NCI-H1930 (cell line): ENCODE data around the gene RILPL2.
"Not testable (repeated sequence)": the region's sequence is repeated elsewhere in the genome, so short reads cannot be mapped to it uniquely, and the experiment has no call there.

ENCODE experiments used
- DNase-seq, 2 experiments: peaks; one replicate each; lab custom pipeline; 2025; lab: John Stamatoyannopoulos, UW

Gene RILPL2

GRCh38 chr12:123449856-123450255 is 13.4 kb upstream of the RILPL2 start:
- DNase-seq, result no peak

- DNase-seq, result no peak
Measured at GRCh38 chr12:123449249-123449733, 12.8 kb upstream of the RILPL2 start.

GRCh38 chr12:123446333-123446713 is 9.8 kb upstream of the RILPL2 start:
- DNase-seq, result no peak

GRCh38 chr12:123445388-123446332 is 9.2 kb upstream of the RILPL2 start:
- no peak for DNase-seq

GRCh38 chr12:123444092-123445026 is 7.9 kb upstream of the RILPL2 start:
- no peak for DNase-seq

- no peak for DNase-seq
Measured at GRCh38 chr12:123442774-123443173, 6.3 kb upstream of the RILPL2 start.

GRCh38 chr12:123441523-123442164 is 5.2 kb upstream of the RILPL2 start:
- no peak for DNase-seq

- DNase-seq, result no peak
Measured at GRCh38 chr12:123435636-123436016, 858 bp downstream of the RILPL2 start.

GRCh38 chr12:123433615-123434014 is 2.9 kb downstream of the RILPL2 start:
- DNase-seq, result no peak

GRCh38 chr12:123431951-123432817 is 4.3 kb downstream of the RILPL2 start:
- DNase-seq, result not testable (repeated sequence)

GRCh38 chr12:123429101-123429500 is 7.4 kb downstream of the RILPL2 start:
- DNase-seq, result not testable (repeated sequence)

GRCh38 chr12:123428591-123428990 is 7.9 kb downstream of the RILPL2 start:
- DNase-seq, result no peak

GRCh38 chr12:123427036-123427769 is 9.3 kb downstream of the RILPL2 start:
- DNase-seq, result no peak

- DNase-seq, result no peak
Measured at GRCh38 chr12:123421314-123421713, 15.2 kb downstream of the RILPL2 start.

GRCh38 chr12:123410041-123410412 is 26.5 kb downstream of the RILPL2 start:
- DNase-seq, result no peak

- DNase-seq, result not testable (repeated sequence)
Measured at GRCh38 chr12:123409284-123410040, 27.0 kb downstream of the RILPL2 start.

- not testable (repeated sequence) for DNase-seq
Measured at GRCh38 chr12:123408619-123409018, 27.9 kb downstream of the RILPL2 start.

- DNase-seq, result not testable (repeated sequence)
Measured at GRCh38 chr12:123407934-123408333, 28.6 kb downstream of the RILPL2 start.

- not testable (repeated sequence) for DNase-seq
Measured at GRCh38 chr12:123407269-123407668, 29.2 kb downstream of the RILPL2 start.

GRCh38 chr12:123404581-123404980 is 31.9 kb downstream of the RILPL2 start:
- DNase-seq, result no peak
